NCI-H1417 (cell line): ENCODE results near the gene KRT1.
"Not testable (repeated sequence)": the region's sequence is repeated elsewhere in the genome, so short reads cannot be mapped to it uniquely, and the experiment has no call there.

Experiments used
- DNase-seq, 3 experiments: peaks; one replicate each; lab custom pipeline; 2025; lab: John Stamatoyannopoulos, UW

Gene KRT1

DNA sequence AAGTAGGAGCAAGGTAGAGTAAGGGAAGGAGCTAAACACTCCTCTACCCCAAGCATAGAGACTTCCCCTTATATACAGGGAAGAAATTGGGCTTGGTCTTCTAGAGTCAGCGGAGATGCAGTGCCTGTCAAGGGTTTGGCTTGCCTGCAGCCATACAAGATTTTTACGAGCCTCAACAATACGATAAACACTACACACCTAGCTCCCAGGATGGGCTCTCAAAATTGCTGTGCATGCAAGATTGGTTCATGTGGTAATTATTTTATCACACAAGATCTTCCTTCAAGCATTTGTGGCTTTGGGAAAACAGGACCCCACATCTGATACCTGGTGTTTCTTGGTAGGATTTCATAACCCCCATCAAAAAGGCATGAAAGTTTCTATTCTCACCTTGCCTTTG lies at the start of gene KRT1:
Gene KRT1 (minus strand): TSS at position 45 of the 400 bp plus-strand sequence. CDS start 59 bp downstream, outside the sequence.
- no peak for DNase-seq

- DNase-seq: peak in 1 of 3 experiments; percentile 8
Measured at GRCh38 chr12:52729147-52729546, 48.9 kb upstream of the KRT1 start.

- no peak for DNase-seq
Measured at GRCh38 chr12:52728374-52728773, 48.2 kb upstream of the KRT1 start.

GRCh38 chr12:52727037-52727436 lies 46.8 kb upstream of the KRT1 start:
- DNase-seq: no peak

DNA sequence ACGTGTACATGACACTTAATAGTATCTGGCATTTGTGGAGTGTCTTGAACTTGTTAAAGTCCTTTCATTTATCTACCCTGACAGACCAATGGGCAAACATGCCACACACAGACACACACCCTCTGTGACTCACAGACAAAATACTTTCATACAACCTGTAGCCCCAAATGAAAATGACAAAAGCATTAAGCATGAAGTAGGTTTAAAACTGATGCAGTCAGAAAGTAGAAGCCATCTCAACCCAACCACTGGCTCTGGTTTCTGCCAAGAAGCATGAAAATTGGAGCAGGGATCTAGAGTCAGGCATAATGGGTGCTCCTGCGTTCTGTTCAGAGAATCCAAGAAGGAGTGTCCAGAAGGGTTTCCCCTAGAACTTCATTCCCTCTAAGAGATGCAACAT lies 46.2 kb upstream of the KRT1 start:
- DNase-seq: no peak

GRCh38 chr12:52724384-52724783 lies 44.2 kb upstream of the KRT1 start:
- DNase-seq: no peak

- no peak for DNase-seq
Measured at GRCh38 chr12:52722680-52723079, 42.5 kb upstream of the KRT1 start.

DNA sequence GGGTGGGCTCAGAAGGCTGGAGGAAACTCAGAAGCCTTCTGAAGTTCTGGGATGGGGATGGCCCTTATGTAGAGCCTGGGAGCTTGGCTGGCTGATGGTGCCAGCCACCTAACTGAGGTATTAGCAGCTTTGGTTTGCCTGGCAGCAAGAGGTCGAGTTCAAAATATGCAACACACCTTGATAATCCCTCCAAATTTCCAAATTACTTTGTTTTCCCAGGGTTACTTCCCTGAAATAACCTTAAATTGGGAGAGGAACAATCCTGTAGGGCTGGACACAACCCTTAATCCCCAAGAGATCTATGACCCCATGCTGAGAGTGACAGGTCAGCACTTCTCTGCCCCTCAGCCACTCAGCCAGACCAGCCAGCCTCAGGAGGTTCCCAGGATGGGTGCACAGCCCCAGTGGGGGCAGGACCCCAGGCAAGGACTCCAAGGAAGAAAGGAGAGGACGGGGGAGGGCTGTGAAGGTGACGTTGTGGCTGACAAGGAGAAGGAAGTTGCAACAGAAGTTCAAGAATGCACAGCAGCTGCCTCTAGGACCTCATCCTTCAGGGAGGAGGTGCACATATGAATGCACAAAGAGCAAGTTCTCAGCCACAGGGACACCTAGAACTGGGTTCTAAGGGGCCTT lies 41.7 kb upstream of the KRT1 start:
- no peak for DNase-seq

DNA sequence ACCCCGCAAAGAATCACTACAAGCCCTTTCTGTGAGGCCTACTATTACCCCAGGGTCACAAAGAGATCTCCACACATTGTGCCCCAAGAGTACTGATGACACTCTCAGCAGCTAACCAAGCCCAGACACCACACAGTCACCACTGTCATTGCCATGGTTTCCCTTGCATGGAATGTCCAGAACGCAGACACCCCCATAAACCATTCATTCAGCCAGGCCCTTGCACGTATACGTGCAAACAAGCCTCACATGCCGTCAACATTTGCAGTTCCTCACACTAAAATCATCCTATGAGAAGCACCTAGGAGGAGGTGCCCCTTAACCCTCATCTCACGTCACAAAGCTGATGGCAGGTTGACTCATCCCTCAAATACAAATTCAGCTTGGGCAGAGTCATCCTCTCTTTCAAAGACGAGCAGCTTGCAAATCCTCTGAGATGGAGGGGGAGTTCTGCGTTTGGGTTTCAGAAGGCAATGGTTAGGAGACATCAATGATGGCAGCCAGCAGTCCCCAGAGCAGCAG lies 40.2 kb upstream of the KRT1 start:
- no peak for DNase-seq

GRCh38 chr12:52716061-52716460 lies 35.9 kb upstream of the KRT1 start:
- no peak for DNase-seq

GRCh38 chr12:52715416-52715815 lies 35.2 kb upstream of the KRT1 start:
- DNase-seq: no peak

DNA sequence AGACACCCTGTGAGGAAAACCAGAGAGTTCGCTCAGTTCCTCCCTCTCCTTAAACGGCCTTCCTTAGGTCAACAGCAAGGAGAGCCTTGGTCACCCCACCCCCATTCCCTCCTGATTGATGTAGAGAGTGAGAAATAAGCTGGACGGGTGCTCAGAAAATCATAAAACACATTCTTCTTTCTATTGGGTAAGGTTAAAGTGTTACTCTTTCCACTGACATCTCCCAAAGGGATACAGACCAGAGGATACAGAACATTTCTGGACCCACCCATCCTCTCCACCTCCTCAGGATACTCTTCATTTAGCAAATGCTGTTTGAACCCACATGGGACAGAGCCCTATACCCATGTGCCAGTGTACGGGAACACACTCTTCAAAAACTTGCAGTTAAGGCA lies 34.7 kb upstream of the KRT1 start:
- DNase-seq: no peak

DNA sequence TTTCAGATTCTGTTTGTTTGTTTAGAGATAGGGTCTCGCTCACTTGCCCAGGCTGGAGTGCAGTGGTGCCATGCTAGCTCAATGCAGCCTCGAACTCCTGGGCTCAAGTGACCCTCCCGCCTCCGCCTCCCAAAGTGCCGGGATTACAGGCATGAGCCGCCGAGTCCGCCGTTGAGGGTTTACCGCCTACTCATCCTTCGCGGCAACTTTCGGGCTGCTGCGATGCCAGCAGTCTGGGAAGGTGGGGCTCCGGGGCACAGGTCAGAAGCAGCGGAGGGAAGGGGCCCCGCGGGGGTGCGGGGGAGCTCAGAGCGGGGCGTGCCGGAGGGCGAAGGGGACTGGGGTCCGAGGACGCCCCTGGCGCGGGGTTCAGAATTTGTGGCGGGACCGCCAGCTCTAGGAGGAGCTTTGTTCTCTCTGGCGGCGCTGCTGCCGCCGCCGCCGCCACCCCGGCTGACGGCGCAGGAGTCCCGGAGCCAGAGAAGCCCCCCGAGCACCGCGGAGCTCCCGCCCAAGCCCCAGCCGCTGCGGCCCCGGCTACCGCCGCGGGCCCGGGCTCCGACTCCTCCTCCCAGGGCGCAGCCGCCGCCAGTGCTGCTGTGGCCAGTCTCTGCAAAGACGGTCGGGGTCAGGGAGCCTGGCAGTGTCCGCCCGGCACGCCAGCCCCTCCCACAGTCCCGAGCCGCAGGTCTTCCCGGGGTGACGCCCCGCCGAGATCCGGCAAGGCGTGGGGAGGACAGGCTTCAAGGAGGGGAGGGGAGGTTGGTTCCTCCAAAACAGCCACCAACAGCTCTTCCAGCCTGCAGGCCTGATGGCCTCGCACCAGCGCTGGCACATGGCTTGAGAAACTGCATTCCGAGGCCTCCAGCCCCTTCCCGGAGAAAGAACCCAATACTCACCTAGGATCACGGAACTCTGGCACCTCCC lies 34.0 kb upstream of the KRT1 start:
- no peak for DNase-seq

- not testable (repeated sequence) for DNase-seq
Measured at GRCh38 chr12:52712122-52712521, 31.9 kb upstream of the KRT1 start.

- DNase-seq: no peak
Measured at GRCh38 chr12:52710730-52711129, 30.5 kb upstream of the KRT1 start.

DNA sequence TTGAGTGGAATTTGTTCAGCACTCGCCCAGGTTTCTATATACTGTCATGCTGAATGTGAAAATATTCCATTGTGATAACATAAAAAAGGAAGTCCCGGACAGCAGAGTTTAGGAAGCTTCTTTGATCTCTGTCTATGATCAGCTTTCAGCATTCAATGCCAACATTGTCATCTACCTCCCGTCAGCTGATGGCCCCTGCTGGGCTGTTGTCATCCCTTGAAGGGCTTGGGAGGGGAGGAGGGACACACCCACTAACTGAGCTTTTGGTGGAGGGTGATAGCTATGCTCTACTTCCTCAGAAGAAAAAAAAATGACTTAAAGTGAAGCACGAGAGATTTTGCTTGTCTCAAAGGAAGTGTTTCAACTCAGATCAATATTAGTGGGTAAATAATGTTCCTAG lies 27.8 kb upstream of the KRT1 start:
- DNase-seq: no peak

DNA sequence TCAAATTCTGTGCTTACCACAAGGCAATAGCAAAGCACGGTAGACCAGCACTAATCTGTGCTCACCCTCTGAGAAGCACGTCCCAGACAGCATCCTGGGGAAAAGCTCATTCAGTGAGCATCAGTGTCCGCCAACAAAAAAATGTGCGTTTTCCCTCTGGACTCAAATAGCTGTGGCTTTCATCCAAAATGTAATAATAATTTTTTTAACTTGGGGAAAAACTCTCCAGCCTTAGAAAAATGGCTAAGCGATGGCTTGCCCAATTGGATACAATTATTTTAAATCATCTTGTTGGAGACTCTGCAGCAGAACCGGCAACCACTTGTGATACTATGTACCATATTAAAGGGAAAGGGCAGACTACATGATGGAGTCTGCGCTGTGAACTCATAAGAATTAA lies 24.3 kb upstream of the KRT1 start:
- DNase-seq: no peak

DNA sequence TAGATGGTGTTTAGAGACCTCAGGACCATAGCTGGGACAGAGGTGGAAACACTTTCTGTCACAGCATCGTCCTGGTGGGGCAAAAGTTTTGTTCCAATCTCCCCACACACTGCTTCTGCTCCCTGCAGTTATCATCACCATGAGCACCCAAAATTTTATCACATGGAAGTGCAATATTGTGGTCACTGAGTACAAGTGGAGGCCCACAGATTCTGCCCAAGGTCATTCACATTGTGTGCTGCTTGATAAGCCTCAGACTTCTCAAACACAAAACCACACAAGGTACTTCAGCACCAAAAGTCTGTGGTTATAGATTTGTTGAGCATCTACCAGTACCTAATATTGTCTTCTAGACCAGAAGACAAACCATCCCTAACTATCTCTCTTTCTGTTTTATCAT lies 23.7 kb upstream of the KRT1 start:
- no peak for DNase-seq

- no peak for DNase-seq
Measured at GRCh38 chr12:52703424-52703823, 23.2 kb upstream of the KRT1 start, which contains the start of gene KRT77. KRT77 (minus strand) TSS chr12:52703524; CDS start chr12:52703434, 90 bp downstream.

GRCh38 chr12:52702338-52702737 lies 22.1 kb upstream of the KRT1 start:
- no peak for DNase-seq

- no peak for DNase-seq
Measured at GRCh38 chr12:52701281-52701680, 21.1 kb upstream of the KRT1 start.

GRCh38 chr12:52699960-52700359 lies 19.8 kb upstream of the KRT1 start:
- no peak for DNase-seq

DNA sequence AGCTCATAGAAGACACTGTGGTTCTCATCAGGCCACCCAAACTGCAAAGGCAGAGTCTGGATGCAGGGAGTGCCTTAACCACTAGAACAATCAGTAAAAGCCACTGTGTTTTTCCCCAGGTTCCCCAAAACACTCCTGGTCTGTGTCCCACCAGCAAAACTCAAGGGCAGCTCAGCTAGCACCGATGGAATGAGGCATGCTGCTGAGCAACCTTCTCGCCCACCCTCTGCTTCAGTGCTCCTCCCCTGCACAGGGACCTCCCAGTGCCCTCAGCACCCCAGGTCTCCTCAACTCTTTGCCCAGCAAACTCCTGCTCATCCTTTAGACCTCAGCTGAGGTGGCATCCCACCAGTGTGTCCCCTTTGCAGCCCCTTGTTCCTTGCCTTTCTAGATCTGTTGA lies 19.2 kb upstream of the KRT1 start:
- DNase-seq: no peak
